ENCODE measurements around the gene VPS9D1.
A peak's percentile ranks its signal among the peaks of the same experiment; 100 is the strongest.

Gene VPS9D1

DNA sequence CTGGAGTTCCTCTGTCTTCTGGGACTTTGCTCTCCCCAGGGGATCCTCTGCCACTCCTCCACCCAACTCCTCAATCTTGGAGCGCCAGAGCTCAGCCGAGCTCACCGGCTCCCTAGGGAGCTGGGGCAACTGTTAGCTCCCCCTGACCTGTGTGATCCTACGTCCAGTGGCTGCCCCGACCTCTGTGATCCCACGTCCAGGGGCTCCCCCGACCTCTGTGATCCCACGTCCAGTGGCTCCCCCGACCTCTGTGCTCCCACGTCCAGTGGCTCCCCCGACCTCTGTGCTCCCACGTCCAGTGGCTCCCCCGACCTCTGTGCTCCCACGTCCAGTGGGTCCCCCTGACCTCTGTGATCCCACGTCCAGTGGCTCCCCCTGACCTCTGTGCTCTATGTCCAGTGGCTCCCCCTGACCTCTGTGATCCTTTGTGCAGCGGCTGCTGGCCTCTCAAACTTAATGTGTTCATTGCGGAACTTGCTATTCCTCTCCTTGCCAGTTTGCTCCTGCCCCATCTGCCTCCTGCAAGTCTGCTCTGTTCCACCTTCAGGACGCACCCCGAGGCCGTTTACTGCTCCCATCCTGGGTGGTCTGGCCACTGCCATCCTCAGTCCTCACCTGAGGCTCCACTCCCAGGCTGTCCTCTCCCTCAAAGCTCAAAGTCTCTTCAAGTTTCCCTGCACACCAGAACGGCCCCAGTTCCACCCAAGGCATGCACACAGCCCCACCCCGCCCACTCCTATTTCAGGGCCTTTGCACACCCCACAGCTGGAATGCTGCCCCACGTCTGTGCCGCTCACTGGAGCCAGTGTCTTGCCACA, 2.8 kb downstream of the VPS9D1 start:
- Histone ChIP-seq H3K4me1 (ENCODE audit: insufficient read depth, low read length) (no peaks in the 10 kb centered on the region; the same call in none of the 2 replicates), H3K4me3 (ENCODE audit: low read length) (no peak overlapping the region), H3K27ac (ENCODE audit: low read length) (no peak overlapping the region), H3K27me3 (ENCODE audit: insufficient read depth, low read length) (peaks cover 54% of the 10 kb centered on the region), H3K9ac (ENCODE audit: low read depth, low read length) (no peak overlapping the region), H3K36me3 (ENCODE audit: insufficient read depth, low read depth, low read length) (peaks cover 12% of the 10 kb centered on the region; the same call in 1 of the 2 replicates), H3K9me3 (ENCODE audit: insufficient read depth, low read depth, low read length) (no peaks in the 10 kb centered on the region)

DNA sequence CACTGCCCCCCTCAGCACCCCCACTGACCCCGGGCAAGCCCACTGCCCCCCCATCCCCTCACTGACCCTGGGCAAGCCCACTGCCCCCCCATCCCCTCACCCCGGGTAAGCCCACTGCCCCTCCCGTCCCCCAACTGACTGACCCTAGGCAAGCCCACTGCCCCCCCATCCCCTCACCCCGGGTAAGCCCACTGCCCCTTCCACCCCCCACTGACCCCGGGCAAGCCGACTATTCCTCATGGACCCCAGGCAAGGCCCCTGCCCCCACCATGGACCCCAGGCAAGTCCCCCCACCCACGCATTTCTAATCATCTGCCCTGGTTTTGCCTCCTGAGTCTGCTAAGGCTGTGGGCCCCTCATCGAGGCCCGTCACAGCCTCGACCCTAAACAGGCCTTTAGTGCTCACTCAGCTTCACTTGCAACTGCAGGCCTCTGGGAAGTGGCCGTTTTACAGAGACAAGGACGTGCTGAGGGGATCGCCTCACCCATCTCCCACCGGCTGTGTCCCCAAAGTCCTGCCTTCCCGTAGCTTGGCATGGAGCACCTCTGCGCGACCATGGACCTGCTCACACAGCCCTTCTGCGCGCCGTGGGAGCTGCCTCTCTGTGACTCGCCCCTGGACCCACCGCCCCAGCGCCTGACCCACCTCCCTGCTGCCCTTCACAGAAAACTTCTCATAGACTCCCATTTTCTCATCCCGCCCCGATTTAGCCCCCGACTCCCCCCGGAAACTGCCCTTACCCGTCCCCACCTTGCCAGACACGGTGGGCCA, 3.6 kb downstream of the VPS9D1 start:
- peaks cover 46% of the 10 kb centered on the region for H3K27me3 ChIP-seq (ENCODE audit: insufficient read depth, low read length)
- no peak overlapping the region for H3K9ac ChIP-seq (ENCODE audit: low read depth, low read length)
- peaks cover 12% of the 10 kb centered on the region; the same call in 1 of the 2 replicates for H3K36me3 ChIP-seq (ENCODE audit: insufficient read depth, low read depth, low read length)
- H3K9me3 ChIP-seq (ENCODE audit: insufficient read depth, low read depth, low read length) = no peaks in the 10 kb centered on the region
- no peak overlapping the region for H3K27ac ChIP-seq (ENCODE audit: low read length)
- H3K4me1 ChIP-seq (ENCODE audit: insufficient read depth, low read length) = no peaks in the 10 kb centered on the region; the same call in none of the 2 replicates
- no peak overlapping the region for H3K4me3 ChIP-seq (ENCODE audit: low read length)

DNA sequence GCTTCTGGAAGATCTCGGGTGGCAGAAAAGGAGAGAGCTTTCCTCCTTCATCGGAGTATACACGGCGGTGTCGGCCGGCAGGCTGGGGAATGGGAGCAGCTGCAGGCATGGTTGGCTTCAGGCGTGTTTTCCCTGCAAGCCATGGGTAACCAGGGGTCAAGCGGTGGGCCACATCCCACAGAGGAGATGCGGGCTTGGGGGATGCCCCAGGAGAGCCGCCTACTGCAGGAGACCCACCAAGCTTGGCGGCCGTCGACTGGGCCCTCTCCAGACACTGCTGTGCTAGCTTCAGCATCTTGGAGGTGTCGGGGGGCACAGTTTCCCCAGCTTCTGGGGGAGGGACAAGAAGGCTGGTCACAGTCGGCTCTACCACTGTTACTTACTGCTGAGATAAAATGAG, 4.2 kb downstream of the VPS9D1 start:
- Histone ChIP-seq H3K27me3 (ENCODE audit: insufficient read depth, low read length) (peaks cover 42% of the 10 kb centered on the region), H3K27ac (ENCODE audit: low read length) (no peak overlapping the region), H3K4me1 (ENCODE audit: insufficient read depth, low read length) (no peaks in the 10 kb centered on the region; the same call in 1 of the 2 replicates), H3K4me3 (ENCODE audit: low read length) (no peak overlapping the region), H3K36me3 (ENCODE audit: insufficient read depth, low read depth, low read length) (peaks cover 12% of the 10 kb centered on the region; the same call in 1 of the 2 replicates), H3K9me3 (ENCODE audit: insufficient read depth, low read depth, low read length) (no peaks in the 10 kb centered on the region), H3K9ac (ENCODE audit: low read depth, low read length) (no peak overlapping the region)

DNA sequence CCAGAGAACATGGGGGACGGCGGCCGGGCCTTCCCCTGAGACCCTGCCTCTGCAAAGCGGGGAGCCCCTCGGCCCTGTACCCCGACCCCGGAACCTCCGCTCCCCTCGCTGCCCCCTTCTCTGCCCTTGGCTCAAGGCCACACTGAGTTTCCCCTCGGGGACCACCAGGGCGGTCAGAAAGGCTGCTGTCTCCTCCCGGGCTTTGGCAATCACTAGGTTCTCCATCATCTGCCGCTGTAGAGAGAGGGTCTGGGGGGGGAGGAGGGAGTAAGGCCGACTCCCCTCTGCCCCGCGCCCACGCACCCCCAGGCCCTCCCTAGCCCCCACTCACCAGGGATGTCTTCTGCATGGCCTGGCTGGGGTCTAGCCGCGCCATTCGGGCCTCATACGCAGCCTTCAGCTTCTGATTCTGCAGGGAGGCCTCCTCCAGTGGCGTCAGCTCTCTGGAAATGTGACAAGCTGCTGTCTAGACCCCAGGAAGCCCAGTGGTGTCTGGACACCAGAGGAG, 8.4 kb downstream of the VPS9D1 start:
- H3K9ac ChIP-seq (ENCODE audit: low read depth, low read length) = peak overlapping the region; percentile 90; the same call in 1 of the 2 replicates
- no peak overlapping the region for H3K27ac ChIP-seq (ENCODE audit: low read length)
- H3K4me3 ChIP-seq (ENCODE audit: low read length) = peak overlapping the region; percentile 82

DNA sequence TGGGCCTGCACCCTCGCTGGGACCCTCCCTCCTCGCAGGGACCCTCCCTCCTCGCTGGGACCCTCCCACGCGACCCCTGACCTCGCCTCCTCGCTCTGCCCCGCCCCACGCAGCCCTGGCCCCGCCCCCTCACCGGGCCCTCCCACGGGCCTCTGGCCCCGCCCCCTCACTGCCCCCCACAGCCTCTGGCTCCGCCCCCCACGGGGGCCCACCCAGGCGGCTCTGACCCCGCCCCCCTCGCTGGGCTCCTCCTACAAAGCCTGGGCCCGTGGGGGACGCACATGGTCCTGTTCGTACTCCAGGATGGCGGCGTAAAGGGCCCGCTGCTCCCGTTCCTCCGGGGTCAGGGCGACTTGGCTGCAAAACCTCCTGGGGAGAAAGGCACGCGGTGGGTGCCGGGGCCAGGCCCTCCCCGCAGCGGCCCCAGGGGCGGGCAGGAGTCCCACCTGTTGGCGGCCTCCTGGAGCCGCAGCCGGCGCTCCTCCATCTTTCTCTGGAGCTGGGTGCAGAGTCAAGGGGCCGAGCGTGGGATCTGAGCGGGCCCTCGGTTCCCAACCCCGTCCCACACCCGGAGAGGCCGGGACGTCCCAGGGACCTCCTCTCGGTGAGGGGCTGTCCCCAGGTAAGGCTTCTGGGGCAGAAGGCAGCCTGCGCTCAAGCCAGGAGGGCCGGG, 9.0 kb downstream of the VPS9D1 start:
- H3K4me3 ChIP-seq (ENCODE audit: low read length) = peak overlapping the region; percentile 82
- H3K9ac ChIP-seq (ENCODE audit: low read depth, low read length) = peak overlapping the region; percentile 90; the same call in 1 of the 2 replicates
- H3K27ac ChIP-seq (ENCODE audit: low read length) = no peak overlapping the region
- H3K36me3 ChIP-seq (ENCODE audit: insufficient read depth, low read depth, low read length) = peaks cover 12% of the 10 kb centered on the region; the same call in 1 of the 2 replicates
- H3K9me3 ChIP-seq (ENCODE audit: insufficient read depth, low read depth, low read length) = no peaks in the 10 kb centered on the region
- peaks cover 16% of the 10 kb centered on the region; the same call in 1 of the 2 replicates for H3K27me3 ChIP-seq (ENCODE audit: insufficient read depth, low read length)
- peaks cover 7% of the 10 kb centered on the region; the same call in 1 of the 2 replicates for H3K4me1 ChIP-seq (ENCODE audit: insufficient read depth, low read length)

More for the DNA sequence above, 8.4 kb downstream of the VPS9D1 start:
- Histone ChIP-seq H3K27me3 (ENCODE audit: insufficient read depth, low read length) (peaks cover 19% of the 10 kb centered on the region; the same call in 1 of the 2 replicates), H3K36me3 (ENCODE audit: insufficient read depth, low read depth, low read length) (peaks cover 12% of the 10 kb centered on the region; the same call in 1 of the 2 replicates), H3K9me3 (ENCODE audit: insufficient read depth, low read depth, low read length) (no peaks in the 10 kb centered on the region), H3K4me1 (ENCODE audit: insufficient read depth, low read length) (peaks cover 7% of the 10 kb centered on the region; the same call in 1 of the 2 replicates)

DNA sequence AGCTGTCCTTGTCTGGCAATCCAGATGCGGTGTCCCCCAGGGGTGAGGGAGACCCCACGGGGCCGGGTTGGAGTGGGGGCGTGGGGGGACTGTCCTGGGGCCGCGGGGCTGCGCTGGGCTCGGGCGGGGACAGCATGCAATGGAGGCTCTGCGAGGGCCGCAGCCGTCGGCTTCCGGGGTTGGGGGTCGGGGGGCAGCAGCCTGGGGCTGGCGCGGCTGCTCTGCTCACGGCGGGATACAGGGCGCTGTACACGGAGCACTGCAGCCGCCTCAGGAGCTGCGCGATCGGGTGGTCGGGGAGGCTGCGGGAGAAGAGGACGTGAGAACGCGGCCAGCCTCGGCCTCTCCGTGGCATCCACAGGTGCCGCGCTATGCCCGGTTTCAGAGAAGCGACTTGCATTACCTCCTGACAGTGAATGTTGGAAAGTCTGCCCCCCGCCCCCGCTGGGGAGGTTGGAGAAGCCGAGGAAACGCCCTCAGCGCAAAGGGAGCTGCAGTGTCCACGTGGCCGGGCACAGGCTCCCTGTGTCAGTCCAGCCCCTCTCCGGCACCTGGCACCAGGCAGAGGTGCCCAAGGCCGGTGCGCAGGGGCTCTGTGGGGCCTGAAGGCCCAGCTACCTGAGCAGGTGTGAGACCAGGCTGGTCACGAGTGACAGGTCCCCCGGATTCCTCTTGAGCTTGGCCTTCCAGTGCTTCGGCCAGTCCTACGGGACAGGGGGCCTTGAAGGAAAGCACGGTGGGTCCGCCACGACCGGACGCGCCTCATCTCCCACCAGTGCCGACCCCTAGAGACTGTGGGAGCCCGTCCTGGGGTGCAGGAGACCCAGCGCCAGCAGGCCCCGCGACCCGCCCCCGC, 9.8 kb downstream of the VPS9D1 start:
- peaks cover 15% of the 10 kb centered on the region; the same call in 1 of the 2 replicates for H3K27me3 ChIP-seq (ENCODE audit: insufficient read depth, low read length)
- H3K4me3 ChIP-seq (ENCODE audit: low read length) = no peak overlapping the region
- no peak overlapping the region for H3K27ac ChIP-seq (ENCODE audit: low read length)
- peaks cover 12% of the 10 kb centered on the region; the same call in 1 of the 2 replicates for H3K36me3 ChIP-seq (ENCODE audit: insufficient read depth, low read depth, low read length)
- no peaks in the 10 kb centered on the region for H3K9me3 ChIP-seq (ENCODE audit: insufficient read depth, low read depth, low read length)
- H3K9ac ChIP-seq (ENCODE audit: low read depth, low read length) = no peak overlapping the region
- H3K4me1 ChIP-seq (ENCODE audit: insufficient read depth, low read length) = peaks cover 7% of the 10 kb centered on the region

DNA sequence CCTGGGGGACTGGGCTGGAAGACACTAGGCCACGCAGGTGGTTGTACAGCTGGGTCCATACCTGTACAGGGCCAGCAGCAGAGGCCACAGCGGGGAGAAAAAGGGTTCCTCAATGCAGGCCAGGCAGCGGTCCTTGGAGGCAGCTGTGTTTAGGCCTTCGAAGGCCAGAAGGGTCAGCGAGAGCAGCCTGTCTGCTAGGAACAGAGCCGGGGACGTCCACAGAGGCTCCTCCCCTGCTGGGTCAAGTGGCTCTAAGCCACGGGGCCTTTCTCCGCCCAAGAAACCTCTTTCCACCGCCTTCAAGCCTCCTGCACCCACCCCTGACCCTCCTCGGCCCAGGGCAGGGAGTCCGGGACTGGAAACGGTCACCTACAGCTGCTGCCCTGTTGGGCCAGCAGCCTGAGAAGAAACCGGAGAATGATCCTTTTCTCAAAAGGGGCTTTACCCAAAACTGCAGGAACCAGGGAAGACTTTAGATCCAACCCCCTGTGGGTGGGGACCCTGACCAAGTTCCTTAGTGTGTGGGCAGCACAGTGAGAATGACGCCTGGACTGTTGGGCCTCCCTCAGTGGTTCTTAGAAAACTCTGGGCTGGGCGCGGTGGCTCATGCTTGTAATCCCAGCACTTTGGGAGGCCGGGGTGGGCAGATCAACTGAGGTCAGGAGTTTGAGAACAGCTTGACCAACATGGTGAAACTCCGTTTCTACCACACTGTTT, 10.8 kb downstream of the VPS9D1 start:
- peaks cover 20% of the 10 kb centered on the region; the same call in 1 of the 2 replicates for H3K27me3 ChIP-seq (ENCODE audit: insufficient read depth, low read length)
- H3K4me3 ChIP-seq (ENCODE audit: low read length) = no peak overlapping the region
- peaks cover 12% of the 10 kb centered on the region; the same call in 1 of the 2 replicates for H3K36me3 ChIP-seq (ENCODE audit: insufficient read depth, low read depth, low read length)
- H3K9ac ChIP-seq (ENCODE audit: low read depth, low read length) = no peak overlapping the region
- peaks cover 7% of the 10 kb centered on the region for H3K4me1 ChIP-seq (ENCODE audit: insufficient read depth, low read length)
- H3K9me3 ChIP-seq (ENCODE audit: insufficient read depth, low read depth, low read length) = no peaks in the 10 kb centered on the region
- H3K27ac ChIP-seq (ENCODE audit: low read length) = no peak overlapping the region

DNA sequence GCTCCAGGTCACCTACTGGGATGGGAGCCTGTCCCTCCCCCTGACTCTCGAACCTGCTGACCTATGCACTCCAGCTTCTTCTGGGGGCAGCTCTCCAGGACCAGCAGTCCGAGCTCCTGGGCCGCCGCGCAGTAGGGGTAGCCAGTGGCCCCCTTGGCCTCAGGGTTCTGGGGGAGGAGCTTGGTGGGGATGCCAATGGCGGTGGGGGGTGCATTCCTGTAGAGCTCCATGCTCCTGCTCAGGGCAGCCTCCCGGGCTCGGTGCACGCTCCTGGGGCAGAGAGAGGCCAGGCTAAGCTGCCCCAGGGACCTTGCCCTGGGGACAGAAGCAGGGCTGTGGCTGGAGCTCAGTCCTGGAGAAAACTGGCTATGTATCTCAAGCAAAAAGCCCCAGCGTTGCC, 11.5 kb downstream of the VPS9D1 start:
- Histone ChIP-seq H3K27ac (ENCODE audit: low read length) (no peak overlapping the region), H3K9me3 (ENCODE audit: insufficient read depth, low read depth, low read length) (no peaks in the 10 kb centered on the region), H3K9ac (ENCODE audit: low read depth, low read length) (no peak overlapping the region), H3K4me1 (ENCODE audit: insufficient read depth, low read length) (peaks cover 7% of the 10 kb centered on the region), H3K27me3 (ENCODE audit: insufficient read depth, low read length) (peaks cover 20% of the 10 kb centered on the region; the same call in 1 of the 2 replicates), H3K36me3 (ENCODE audit: insufficient read depth, low read depth, low read length) (peaks cover 5% of the 10 kb centered on the region; the same call in 1 of the 2 replicates), H3K4me3 (ENCODE audit: low read length) (no peak overlapping the region)

DNA sequence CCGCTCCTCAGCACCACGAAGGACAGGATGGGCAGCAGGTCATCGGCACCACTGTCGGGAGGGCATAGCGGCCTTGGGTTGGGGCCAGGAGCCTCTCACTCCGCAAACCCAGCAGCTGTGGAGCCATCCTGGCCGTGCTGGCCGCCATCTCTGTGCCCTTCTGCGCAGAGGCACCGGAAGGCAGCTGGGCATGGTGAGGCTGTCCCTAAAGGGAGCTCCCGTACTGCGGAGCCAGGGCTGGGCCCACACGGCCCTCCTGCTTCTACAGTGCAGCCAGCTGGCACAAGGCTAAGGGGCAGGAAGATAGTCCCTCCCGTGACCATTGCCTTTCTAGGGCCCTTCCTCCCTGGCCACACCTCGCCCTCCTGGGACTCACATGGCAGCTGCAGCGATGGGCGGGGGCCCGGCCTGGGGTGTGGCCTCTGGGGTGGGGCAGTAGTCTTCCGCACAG, 12.2 kb downstream of the VPS9D1 start:
- Histone ChIP-seq H3K27me3 (ENCODE audit: insufficient read depth, low read length) (peaks cover 26% of the 10 kb centered on the region), H3K9me3 (ENCODE audit: insufficient read depth, low read depth, low read length) (no peaks in the 10 kb centered on the region), H3K4me3 (ENCODE audit: low read length) (no peak overlapping the region), H3K4me1 (ENCODE audit: insufficient read depth, low read length) (peaks cover 7% of the 10 kb centered on the region), H3K9ac (ENCODE audit: low read depth, low read length) (no peak overlapping the region), H3K36me3 (ENCODE audit: insufficient read depth, low read depth, low read length) (0 out of 2 replicates have a peak, but pooled peaks cover 2% of the 10 kb centered on the region), H3K27ac (ENCODE audit: low read length) (no peak overlapping the region)

DNA sequence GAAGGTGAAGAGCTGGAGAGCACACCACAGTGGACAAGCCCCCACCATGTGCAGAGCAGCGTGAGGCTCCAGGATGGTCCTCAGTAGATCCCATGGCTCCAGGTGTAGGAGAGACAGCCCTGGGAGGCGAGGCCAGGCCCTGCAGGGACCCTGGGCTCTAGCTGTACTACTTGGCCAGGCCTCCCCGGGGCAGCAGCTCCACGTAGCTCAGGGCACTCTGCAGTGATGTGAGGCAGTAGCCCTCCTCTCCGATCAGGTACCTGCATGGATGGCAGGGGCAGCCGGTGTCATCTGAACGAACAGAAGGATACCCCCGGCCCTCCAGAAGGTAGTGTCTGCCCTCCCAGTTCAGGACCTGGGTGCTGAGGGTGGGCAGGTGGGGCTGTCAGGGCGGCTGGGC, 13.0 kb downstream of the VPS9D1 start:
- Histone ChIP-seq H3K27ac (ENCODE audit: low read length) (no peak overlapping the region), H3K9ac (ENCODE audit: low read depth, low read length) (no peak overlapping the region), H3K4me1 (ENCODE audit: insufficient read depth, low read length) (peaks cover 7% of the 10 kb centered on the region), H3K27me3 (ENCODE audit: insufficient read depth, low read length) (peaks cover 34% of the 10 kb centered on the region), H3K4me3 (ENCODE audit: low read length) (no peak overlapping the region), H3K9me3 (ENCODE audit: insufficient read depth, low read depth, low read length) (no peaks in the 10 kb centered on the region), H3K36me3 (ENCODE audit: insufficient read depth, low read depth, low read length) (no peaks in the 10 kb centered on the region)
